DND-41 (cell line): Measurements from ENCODE around the gene CFAP58.

Experiments used
- ATAC-seq: fragments of 200-7000 bp; cut with Tn5 transposase; 3 replicates; pipeline ENCODE4 v1.9.1; 2021; ENCODE audit warnings: low read depth; ENCODE audit not compliant: insufficient read depth
- DNase-seq: peaks from one replicate; pipeline ENCODE4 v3.0.0-alpha.2; 2020
- H2AFZ ChIP-seq: 2 replicates; pipeline ENCODE4 v1.6.0; 2012; ENCODE audit warnings: low read depth, low read length
- H3K27ac ChIP-seq: 2 replicates; pipeline ENCODE4 v1.5.1; 2012; ENCODE audit warnings: low read length, inconsistent platforms
- H3K27me3 ChIP-seq: fragments of 200-600 bp; sonication (generic); 2 replicates; pipeline ENCODE4 v1.6.0; 2012; ENCODE audit warnings: low read length, mild to moderate bottlenecking, inconsistent platforms; ENCODE audit not compliant: insufficient read depth, poor library complexity
- H3K36me3 ChIP-seq: 2 replicates; pipeline ENCODE4 v1.5.1; 2012; ENCODE audit warnings: low read length, inconsistent platforms; ENCODE audit not compliant: insufficient read depth
- H3K4me1 ChIP-seq: 2 replicates; pipeline ENCODE4 v1.5.1; 2012; ENCODE audit warnings: mild to moderate bottlenecking, low read length; ENCODE audit not compliant: insufficient read depth
- H3K4me2 ChIP-seq: 2 replicates; pipeline ENCODE4 v1.6.0; 2012; ENCODE audit warnings: mild to moderate bottlenecking, moderate library complexity, low read length, inconsistent platforms; ENCODE audit not compliant: insufficient read depth
- H3K4me3 ChIP-seq, 2 experiments: fragments of 200-600 bp in 1 of 2; shearing (Covaris generic) in 1 of 2; 2 replicates each; pipeline ENCODE4 v1.5.1; 2012 to 2016; ENCODE audit warnings: inconsistent platforms in 2 of 2, low read length in 2 of 2, mild to moderate bottlenecking in 2 of 2, low read depth in 1 of 2, moderate library complexity in 1 of 2
- H3K79me2 ChIP-seq: 2 replicates; pipeline ENCODE4 v1.6.0; 2012; ENCODE audit warnings: low read length, inconsistent platforms; ENCODE audit not compliant: insufficient read depth
- H3K9ac ChIP-seq: 2 replicates; pipeline ENCODE4 v1.6.0; 2012; ENCODE audit warnings: low read depth, mild to moderate bottlenecking, inconsistent platforms, low read length, moderate library complexity
- H3K9me3 ChIP-seq: 2 replicates; pipeline ENCODE4 v1.5.1; 2012; ENCODE audit warnings: low read length, moderate library complexity, mild to moderate bottlenecking, inconsistent platforms; ENCODE audit not compliant: insufficient read depth, severe bottlenecking
- H4K20me1 ChIP-seq: 2 replicates; pipeline ENCODE4 v1.6.0; 2012; ENCODE audit warnings: low read length; ENCODE audit not compliant: insufficient read depth
- CTCF ChIP-seq: IDR thresholded peaks from 2 replicates; pipeline ENCODE4 v1.5.1; 2012; ENCODE audit warnings: borderline replicate concordance, low read length, moderate library complexity, mild to moderate bottlenecking; ENCODE audit not compliant: poor library complexity, severe bottlenecking; ENCODE audit errors: extremely low read depth
- EZH2 ChIP-seq: IDR thresholded peaks from 3 replicates; pipeline ENCODE4 v1.6.1; 2012; ENCODE audit warnings: borderline replicate concordance, low read depth, mild to moderate bottlenecking, moderate library complexity, low read length, inconsistent platforms; ENCODE audit not compliant: severe bottlenecking

The CFAP58 gene

DNA sequence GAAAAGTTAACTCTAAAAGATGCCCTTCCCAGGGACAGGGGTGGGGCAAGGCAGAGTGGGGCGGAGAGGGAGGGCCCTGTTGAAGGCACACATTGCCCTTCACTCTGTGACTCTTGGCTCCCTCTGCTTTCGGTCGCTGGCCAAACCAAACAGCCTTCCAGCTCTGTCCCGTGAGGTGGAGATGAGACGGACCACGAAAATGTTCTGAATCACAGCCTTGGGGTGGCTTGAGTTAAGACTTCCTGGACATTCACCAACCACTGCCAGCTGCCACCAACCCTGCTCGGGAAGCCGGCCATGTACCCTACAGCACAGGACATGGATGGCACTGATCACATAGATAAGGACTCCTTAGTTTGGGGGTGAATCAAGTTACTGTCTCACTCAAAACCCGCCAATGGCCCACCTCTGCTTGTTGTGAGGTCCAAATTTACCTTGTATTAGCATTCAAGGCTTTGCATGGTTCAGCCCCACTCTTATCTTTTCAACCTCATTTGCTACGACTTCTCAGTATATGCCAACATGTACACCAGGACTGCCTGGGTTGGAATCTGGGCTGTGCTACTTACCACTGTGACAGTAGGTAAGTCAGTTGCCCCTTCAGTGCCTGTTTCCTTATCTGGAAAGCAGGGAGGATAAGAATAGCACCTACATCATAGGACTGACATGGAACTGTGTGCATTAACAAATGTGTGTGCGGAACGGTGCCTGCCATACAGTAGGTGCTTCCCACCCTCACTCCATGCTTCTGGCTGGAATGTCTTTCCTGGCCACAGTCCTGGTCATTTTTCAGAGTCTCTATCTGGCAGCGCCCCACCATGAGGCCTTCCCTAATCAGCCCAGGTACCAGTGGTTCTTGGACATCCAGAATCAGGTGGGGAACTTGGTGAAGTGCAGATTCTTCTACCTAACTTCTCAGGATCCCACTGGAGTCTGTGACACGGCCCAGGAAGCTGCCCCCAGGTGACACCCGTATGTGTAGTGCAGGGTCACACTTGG is 43.4 kb upstream of the CFAP58 start:
- Histone ChIP-seq H3K27ac (no peak overlapping the region), H3K27me3 (no peaks in the 10 kb centered on the region), H3K4me3 (no peak overlapping the region), H2AFZ (no peak overlapping the region), H3K9me3 (no peaks in the 10 kb centered on the region), H3K4me2 (no peak overlapping the region), H3K4me1 (no peaks in the 10 kb centered on the region), H3K9ac (no peak overlapping the region), H3K36me3 (peaks cover 47% of the 10 kb centered on the region), H4K20me1 (peaks cover 56% of the 10 kb centered on the region), H3K79me2 (no peaks in the 10 kb centered on the region)
- no peak for ATAC-seq
- TF ChIP-seq CTCF (no peak), EZH2 (no peak)
- DNase-seq, result no peak

- H3K4me2 ChIP-seq, result no peak overlapping the region
- H3K9me3 ChIP-seq, result no peaks in the 10 kb centered on the region
- H4K20me1 ChIP-seq, result peaks cover 66% of the 10 kb centered on the region
- peaks cover under 1% of the 10 kb centered on the region; the same call in 1 of the 2 replicates for H3K79me2 ChIP-seq
- ATAC-seq (no peak), DNase-seq (no peak)
- no peaks in the 10 kb centered on the region for H3K27me3 ChIP-seq
- H2AFZ ChIP-seq, result no peak overlapping the region
- H3K4me1 ChIP-seq, result no peaks in the 10 kb centered on the region
- no peak overlapping the region for H3K4me3 ChIP-seq
- no peak overlapping the region for H3K27ac ChIP-seq
- H3K36me3 ChIP-seq, result peaks cover 56% of the 10 kb centered on the region
- H3K9ac ChIP-seq, result no peak overlapping the region
- TF ChIP-seq EZH2, result no peak
- TF ChIP-seq CTCF, result no peak
Measured at GRCh38 chr10:104311184-104311720, 42.4 kb upstream of the CFAP58 start.

- no peaks in the 10 kb centered on the region for H3K9me3 ChIP-seq
- peaks cover 36% of the 10 kb centered on the region for H3K79me2 ChIP-seq
- ATAC-seq (no peak), DNase-seq (no peak)
- H3K9ac ChIP-seq, result no peak overlapping the region
- H3K27ac ChIP-seq, result no peak overlapping the region
- no peaks in the 10 kb centered on the region for H3K4me1 ChIP-seq
- H2AFZ ChIP-seq, result no peak overlapping the region
- TF ChIP-seq CTCF, result no peak
- TF ChIP-seq EZH2, result no peak
- no peaks in the 10 kb centered on the region for H3K27me3 ChIP-seq
- H3K4me2 ChIP-seq, result no peak overlapping the region
- no peak overlapping the region for H3K4me3 ChIP-seq
- peaks cover 85% of the 10 kb centered on the region for H4K20me1 ChIP-seq
- H3K36me3 ChIP-seq, result peaks cover 57% of the 10 kb centered on the region
Measured at GRCh38 chr10:104314591-104315485, 38.8 kb upstream of the CFAP58 start.
